NCI-H69 (cell line): ENCODE results near the gene AMDHD2.

Experiments
- DNase-seq: peaks from one replicate; lab custom pipeline; 2025; lab: John Stamatoyannopoulos, UW

Gene AMDHD2

DNA sequence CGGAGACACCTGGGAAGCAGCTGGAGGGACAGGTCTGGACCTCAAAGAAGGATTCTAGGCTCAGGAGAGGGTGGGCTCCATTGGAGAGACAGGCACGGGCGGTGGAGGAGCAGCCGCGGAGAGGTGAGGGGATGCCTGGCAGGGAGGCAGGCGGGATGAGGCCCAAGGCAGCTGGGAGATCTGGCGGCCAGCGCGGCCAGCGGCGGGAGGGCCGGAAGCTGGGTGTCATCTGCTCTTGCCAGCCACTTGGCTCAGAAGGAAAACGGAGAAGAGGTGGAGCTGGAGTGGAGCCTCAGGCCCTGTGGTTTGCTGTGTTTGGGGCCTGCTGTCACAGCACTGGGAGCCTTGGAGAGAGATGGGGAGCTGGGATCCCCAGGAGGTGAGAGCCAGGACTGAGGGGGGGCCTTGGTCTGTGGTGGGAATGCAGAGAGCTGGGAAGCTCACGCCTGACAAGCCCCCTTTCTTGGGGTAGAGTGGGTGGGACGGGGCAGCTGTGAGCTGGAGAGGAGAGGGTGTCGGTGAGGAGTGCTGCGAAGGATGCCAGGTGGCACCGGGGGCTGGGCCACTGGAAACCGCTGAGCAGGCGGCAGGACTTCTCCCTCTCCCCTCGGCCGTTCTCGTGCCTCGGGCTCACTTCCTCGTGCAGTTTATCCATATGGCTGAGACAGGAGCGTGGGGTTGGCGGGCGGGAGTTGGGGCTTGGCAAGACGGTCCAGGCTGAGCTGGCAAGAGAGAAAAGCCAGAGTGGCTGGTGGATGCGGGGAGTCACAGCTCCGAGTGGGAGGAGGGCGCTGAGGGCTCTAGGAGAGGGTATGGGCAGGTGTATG, 37.2 kb upstream of the AMDHD2 start:
- DNase-seq, result peak; percentile 31

- DNase-seq, result no peak
Measured at GRCh38 chr16:2483939-2484897, 36.0 kb upstream of the AMDHD2 start.

DNA sequence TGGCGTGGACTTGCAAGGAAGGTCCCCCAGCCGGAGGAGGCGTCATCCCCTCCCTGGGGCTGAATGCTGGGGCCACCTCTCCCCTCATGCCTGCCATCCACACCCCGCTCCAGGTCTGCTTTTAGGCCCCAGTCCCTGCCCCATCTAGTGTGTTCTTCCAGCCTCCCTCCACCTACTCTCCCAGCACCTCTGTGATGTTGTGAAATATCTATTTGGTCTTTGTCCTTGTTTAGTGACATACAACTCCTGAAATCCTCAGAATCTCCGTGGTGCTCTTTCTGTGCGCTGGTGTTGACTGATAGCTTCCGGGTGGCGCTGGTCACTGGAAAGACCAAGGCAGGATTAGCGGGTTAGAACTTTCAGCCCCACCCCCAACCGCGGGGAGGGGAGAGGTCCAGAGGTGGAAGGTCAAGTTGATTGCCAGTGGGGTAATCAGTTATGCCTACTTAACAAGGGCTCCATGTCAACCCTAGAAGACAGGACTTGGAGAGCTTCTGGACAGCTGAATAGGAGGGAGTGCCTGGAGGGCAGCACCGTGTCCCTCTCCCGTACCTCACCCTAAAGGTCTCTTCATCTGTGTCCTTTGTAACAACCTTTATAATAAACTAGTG, 35.2 kb upstream of the AMDHD2 start:
- DNase-seq, result no peak

- DNase-seq, result no peak
Measured at GRCh38 chr16:2485811-2486507, 34.2 kb upstream of the AMDHD2 start.

DNA sequence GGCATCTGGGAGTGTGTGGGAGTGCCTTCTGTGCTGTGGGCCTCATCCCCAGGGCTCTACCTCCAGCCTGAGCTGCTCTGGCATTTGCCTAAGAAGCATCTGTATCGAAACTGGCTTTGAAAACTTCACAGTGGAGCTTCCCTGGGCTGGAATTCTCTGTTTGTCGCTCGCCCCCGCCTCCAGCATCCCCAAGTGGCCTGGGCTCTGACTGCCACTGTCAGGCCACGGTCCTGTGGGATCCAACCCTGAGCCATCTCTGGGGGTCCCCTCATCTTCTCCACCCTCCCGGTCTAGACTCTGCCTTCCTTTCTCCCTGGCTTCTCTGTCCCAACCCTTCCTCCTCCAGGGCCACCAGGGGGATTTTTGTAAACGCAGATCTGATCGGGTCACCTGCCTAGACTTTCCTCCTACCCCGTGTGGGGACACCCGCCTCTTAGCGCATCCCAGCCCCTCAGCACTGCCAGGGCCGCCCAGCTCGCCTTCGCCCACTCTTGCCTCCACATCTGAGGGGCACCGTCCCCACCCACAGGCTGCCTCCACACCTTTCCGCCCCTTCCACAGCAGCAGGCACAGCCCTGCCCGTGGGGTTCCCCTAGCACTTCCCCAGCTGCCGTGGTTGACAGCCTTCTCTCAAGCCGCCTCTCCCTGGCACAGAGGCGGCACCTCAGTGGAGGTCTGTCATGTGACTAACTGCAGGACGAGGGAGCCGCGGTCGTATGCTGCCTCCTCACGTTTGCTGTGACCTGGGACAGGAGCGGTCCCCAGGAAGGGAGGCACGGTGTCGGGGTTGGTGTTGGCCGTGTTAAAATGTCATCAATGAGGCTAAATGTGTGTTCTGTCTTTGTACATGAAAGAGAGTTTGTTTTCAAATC, 33.3 kb upstream of the AMDHD2 start:
- no peak for DNase-seq

- DNase-seq, result no peak
Measured at GRCh38 chr16:2487517-2487842, 32.7 kb upstream of the AMDHD2 start.

DNA sequence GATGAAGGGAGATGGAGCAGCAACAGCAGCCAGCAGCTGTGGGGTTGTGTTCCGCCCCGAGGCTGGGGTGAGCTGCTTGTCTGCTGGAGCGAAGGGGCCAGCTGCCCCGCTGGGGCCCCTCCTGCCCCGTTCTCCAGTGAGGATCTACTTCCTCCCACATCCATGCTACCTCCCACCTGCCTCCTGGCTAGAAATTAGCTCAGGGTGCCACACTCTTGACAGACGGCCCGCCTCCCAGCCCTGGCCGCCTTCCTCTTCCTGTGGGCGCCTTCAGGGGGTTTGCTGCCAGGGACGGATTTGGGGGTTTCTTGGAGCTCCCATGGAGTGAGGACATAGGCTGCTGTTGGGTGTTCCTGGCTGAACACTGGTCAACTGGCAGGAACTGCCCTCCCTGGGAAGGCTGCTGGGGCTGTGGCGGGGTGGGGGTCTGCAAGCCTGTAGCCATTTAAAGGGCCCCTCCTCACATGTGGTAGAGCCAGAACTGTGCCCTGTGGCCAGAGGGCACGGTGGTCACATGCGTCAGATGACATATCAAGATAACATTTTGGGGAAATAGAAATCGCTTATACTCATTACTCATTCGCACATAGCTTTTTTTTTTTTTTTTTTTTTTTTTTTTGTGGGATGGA, 32.2 kb upstream of the AMDHD2 start:
- no peak for DNase-seq

GRCh38 chr16:2489581-2489980, 30.6 kb upstream of the AMDHD2 start:
- DNase-seq, result no peak

GRCh38 chr16:2490190-2491105, 29.7 kb upstream of the AMDHD2 start:
- no peak for DNase-seq

DNA sequence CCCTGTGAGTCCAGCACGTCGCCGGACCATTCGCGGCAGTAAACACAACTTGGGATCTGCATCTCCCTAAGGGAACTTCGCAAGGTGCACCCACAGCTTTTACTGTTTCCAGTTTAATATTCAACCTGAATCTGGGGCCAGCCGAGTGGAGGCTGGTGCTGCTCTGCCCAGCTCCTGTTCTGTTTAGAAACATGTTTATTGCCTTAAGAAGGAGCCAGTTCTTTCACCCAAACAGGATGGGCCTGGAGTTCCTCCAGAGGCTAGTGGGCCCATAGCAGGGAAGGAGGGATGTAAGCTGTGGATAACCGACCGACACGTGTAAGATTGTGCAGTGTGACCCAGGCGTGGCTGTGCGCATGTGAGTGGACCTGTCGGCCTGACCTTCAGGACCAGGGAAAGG, 27.9 kb upstream of the AMDHD2 start:
- no peak for DNase-seq

- no peak for DNase-seq
Measured at GRCh38 chr16:2493605-2494004, 26.6 kb upstream of the AMDHD2 start.

GRCh38 chr16:2494616-2495015, 25.6 kb upstream of the AMDHD2 start:
- DNase-seq, result no peak

GRCh38 chr16:2495041-2495440, 25.1 kb upstream of the AMDHD2 start:
- DNase-seq, result no peak

DNA sequence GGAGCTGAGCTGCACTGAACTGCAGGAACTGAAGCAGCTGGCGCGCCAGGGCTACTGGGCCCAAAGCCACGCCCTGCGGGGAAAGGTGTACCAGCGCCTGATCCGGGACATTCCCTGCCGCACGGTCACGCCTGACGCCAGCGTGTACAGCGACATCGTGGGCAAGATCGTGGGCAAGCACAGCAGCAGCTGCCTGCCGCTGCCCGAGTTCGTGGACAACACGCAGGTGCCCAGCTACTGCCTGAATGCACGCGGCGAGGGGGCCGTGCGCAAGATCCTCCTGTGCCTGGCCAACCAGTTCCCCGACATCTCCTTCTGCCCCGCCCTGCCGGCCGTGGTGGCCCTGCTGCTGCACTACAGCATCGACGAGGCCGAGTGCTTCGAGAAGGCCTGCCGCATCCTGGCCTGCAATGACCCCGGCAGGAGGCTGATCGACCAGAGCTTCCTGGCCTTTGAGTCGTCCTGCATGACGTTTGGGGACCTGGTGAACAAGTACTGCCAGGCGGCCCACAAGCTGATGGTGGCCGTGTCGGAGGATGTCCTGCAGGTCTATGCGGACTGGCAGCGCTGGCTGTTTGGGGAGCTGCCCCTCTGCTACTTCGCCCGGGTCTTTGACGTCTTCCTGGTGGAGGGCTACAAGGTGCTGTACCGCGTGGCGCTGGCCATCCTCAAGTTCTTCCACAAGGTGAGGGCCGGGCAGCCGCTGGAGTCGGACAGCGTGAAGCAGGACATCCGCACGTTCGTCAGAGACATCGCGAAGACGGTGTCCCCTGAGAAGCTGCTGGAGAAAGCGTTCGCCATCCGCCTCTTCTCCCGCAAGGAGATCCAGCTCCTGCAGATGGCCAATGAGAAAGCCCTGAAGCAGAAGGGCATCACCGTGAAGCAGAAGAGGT, 23.7 kb upstream of the AMDHD2 start:
- no peak for DNase-seq

DNA sequence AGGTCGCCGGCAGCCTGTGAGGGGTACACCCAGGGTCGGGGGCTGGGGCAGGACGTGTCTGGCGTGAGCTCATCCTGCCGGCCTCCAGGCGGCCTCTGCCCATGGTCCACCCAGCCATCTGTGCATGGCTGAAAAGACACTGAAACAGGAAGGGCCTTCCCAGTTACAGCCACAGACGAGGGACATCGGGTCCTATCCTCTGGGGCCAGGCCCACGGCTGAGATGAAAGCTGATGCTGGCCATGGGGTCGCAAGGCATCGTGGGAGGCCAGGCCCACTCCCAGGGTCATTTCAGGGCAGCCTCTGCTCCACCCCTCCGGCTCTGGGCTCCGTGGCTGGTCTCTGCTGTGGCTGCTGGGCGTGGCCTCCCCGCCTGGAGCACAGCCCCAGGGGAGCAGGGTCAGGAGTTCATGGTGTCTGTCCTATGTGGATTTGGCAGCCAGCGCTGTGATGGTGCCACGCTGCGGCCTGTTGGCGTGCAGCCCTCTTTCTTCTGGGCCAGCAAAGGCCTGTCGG, 23.0 kb upstream of the AMDHD2 start:
- DNase-seq, result no peak

GRCh38 chr16:2497695-2498484, 22.3 kb upstream of the AMDHD2 start:
- no peak for DNase-seq

- DNase-seq, result no peak
Measured at GRCh38 chr16:2498531-2499253, 21.5 kb upstream of the AMDHD2 start.
